K562 (cell line): ENCODE data around the gene ENTR1. TPM values are rescaled to one million over a fixed set of nuclear protein-coding genes. Genes with fewer than 3 reads are reported as not detected.

Source experiments
- ATAC-seq: fragments of 200-7000 bp; cut with Tn5 transposase; 3 replicates; pipeline ENCODE4 v1.9.1; 2020; ENCODE audit warnings: moderate library complexity
- BruUV-seq: library from RNA; stranded (reverse); fragments of 400-500 nt; replicated peaks from 2 replicates; lab custom pipeline; 2021; lab: Mats Ljungman, UMichigan
- CTCF ChIA-PET: fragments of 300-600 bp; formaldehyde crosslinking; extraction: SDS; loops from one replicate; lab custom pipeline; 2021; ENCODE audit warnings: low intra/inter-chr PET ratio; lab: Yijun Ruan, JAX
- POLR2A ChIA-PET: fragments of 300-600, 350-650 bp; sonication (Branson Sonifier 250); formaldehyde crosslinking; extraction: SDS; loops from one replicate; lab custom pipeline; 2021; ENCODE audit warnings: antibody characterized with exemption, inconsistent platforms; lab: Yijun Ruan, JAX
- DNase-seq, 4 experiments: peaks; one replicate each; pipeline versions ENCODE4 v3.0.0 to v3.0.0-alpha.2; 2011 to 2018; ENCODE audit warnings: low spot score in 3 of 4, mixed read lengths in 3 of 4; ENCODE audit errors: extremely low read depth in 1 of 4
- FAIRE-seq: peaks from 2 replicates; lab custom pipeline; 2011; peaks lifted over from hg19 to GRCh38; lab: Jason Lieb, UNC
- H2AFZ ChIP-seq: 2 replicates; pipeline ENCODE4 v1.6.0; 2011; ENCODE audit warnings: low read depth, low read length, control low read depth, inconsistent platforms
- H3K27ac ChIP-seq: fragments of 200-600 bp; 3 replicates; pipeline ENCODE4 v1.8.0; 2011; ENCODE audit warnings: low read depth, mild to moderate bottlenecking, control low read depth, inconsistent platforms, low read length, moderate library complexity, mixed read lengths; ENCODE audit errors: extremely low read depth
- H3K27me3 ChIP-seq, 2 experiments: fragments of 300-600 bp in 1 of 2; 2 replicates in 1 of 2; 3 replicates in 1 of 2; pipeline versions ENCODE4 v1.6.0 to v1.8.0; 2011; ENCODE audit warnings: inconsistent platforms in 2 of 2, low read length in 2 of 2, mild to moderate bottlenecking in 1 of 2, mixed read lengths in 1 of 2, moderate library complexity in 1 of 2; ENCODE audit not compliant: control insufficient read depth in 2 of 2, insufficient read depth in 2 of 2
- H3K36me3 ChIP-seq: fragments of 300-600 bp; 3 replicates; pipeline ENCODE4 v1.8.0; 2011; ENCODE audit warnings: mild to moderate bottlenecking, low read length, inconsistent platforms; ENCODE audit not compliant: control insufficient read depth, insufficient read depth
- H3K4me1 ChIP-seq, 2 experiments: fragments of 200-600 bp in 1 of 2; replicated peaks in 1 of 2; 2 replicates in 1 of 2; 3 replicates in 1 of 2; pipeline versions ENCODE4 v1.5.1 to v1.8.0; 2011; ENCODE audit warnings: inconsistent platforms in 2 of 2, low read length in 2 of 2, mild to moderate bottlenecking in 1 of 2, mixed read lengths in 1 of 2, moderate library complexity in 1 of 2; ENCODE audit not compliant: control insufficient read depth in 2 of 2, insufficient read depth in 2 of 2
- H3K4me2 ChIP-seq: 2 replicates; pipeline ENCODE4 v1.6.1; 2011; ENCODE audit warnings: low read length, control low read depth, inconsistent platforms, mixed read lengths; ENCODE audit not compliant: insufficient read depth
- H3K4me3 ChIP-seq: fragments of 200-600 bp; sonication (generic), shearing (Covaris generic); 2 replicates; pipeline ENCODE4 v1.5.1; 2016; ENCODE audit warnings: control low read depth, inconsistent platforms
- H3K79me2 ChIP-seq: fragments of 200-600 bp; 3 replicates; pipeline ENCODE4 v1.8.0; 2011; ENCODE audit warnings: low read length, inconsistent platforms; ENCODE audit not compliant: control insufficient read depth, insufficient read depth
- H3K9ac ChIP-seq, 2 experiments: 2 replicates each; pipeline versions ENCODE4 v1.6.0 to v1.6.1; 2011; ENCODE audit warnings: low read depth in 2 of 2, low read length in 2 of 2, control low read depth in 1 of 2, inconsistent platforms in 1 of 2, mild to moderate bottlenecking in 1 of 2, mixed read lengths in 1 of 2; ENCODE audit not compliant: insufficient read depth in 1 of 2
- H3K9me1 ChIP-seq: one replicate; pipeline ENCODE4 v1.6.0; 2011; ENCODE audit warnings: inconsistent platforms, mild to moderate bottlenecking, low read length, moderate library complexity; ENCODE audit not compliant: control insufficient read depth, insufficient read depth
- H3K9me3 ChIP-seq: replicated peaks from 2 replicates; pipeline ENCODE4 v1.5.1; 2011; ENCODE audit warnings: low read depth, low read length, inconsistent platforms; ENCODE audit not compliant: control insufficient read depth, insufficient read depth
- H4K20me1 ChIP-seq: replicated peaks from 2 replicates; pipeline ENCODE4 v1.6.1; 2011; ENCODE audit warnings: low read length, inconsistent platforms, mixed read lengths; ENCODE audit not compliant: control insufficient read depth, insufficient read depth
- BRCA1 ChIP-seq, 2 experiments: fragments of 450-650 bp in 1 of 2; sonication (generic) in 1 of 2; formaldehyde crosslinking in 1 of 2; IDR thresholded peaks; 2 replicates each; pipeline versions ENCODE4 v1.5.0 to v1.6.1; 2017 to 2020; ENCODE audit warnings: mild to moderate bottlenecking in 1 of 2, missing genetic modification reagents in 1 of 2
- CHD2 ChIP-seq: IDR thresholded peaks from 2 replicates; pipeline ENCODE4 v1.6.1; 2011; ENCODE audit warnings: low read depth, low read length
- CTBP1 ChIP-seq: fragments of 450-650 bp; IDR thresholded peaks from 2 replicates; pipeline ENCODE4 v1.6.1; 2016; ENCODE audit warnings: borderline replicate concordance
- DPF2 ChIP-seq: fragments of 450-650 bp; IDR thresholded peaks from 2 replicates; pipeline ENCODE4 v1.6.1; 2016
- HDAC2 ChIP-seq: fragments of 450-650 bp; IDR thresholded peaks from 2 replicates; pipeline ENCODE4 v1.6.1; 2016; ENCODE audit warnings: mild to moderate bottlenecking
- HLTF ChIP-seq: fragments of 450-650 bp; IDR thresholded peaks from 2 replicates; pipeline ENCODE4 v1.6.1; 2016
- ILK ChIP-seq: fragments of 450-650 bp; IDR thresholded peaks from 2 replicates; pipeline ENCODE4 v1.6.1; 2016; ENCODE audit warnings: missing genetic modification characterization, low read depth, mild to moderate bottlenecking, missing compliant biosample characterization, moderate library complexity, borderline replicate concordance
- PHB ChIP-seq: fragments of 250-450 bp; sonication (Bioruptor Pico); IDR thresholded peaks from 2 replicates; pipeline ENCODE4 v1.5.0; 2021
- PML ChIP-seq: IDR thresholded peaks from 2 replicates; pipeline ENCODE4 v1.6.1; 2012; ENCODE audit warnings: low read length, inconsistent platforms
- POLR2B ChIP-seq: fragments of 450-650 bp; IDR thresholded peaks from 2 replicates; pipeline ENCODE4 v1.6.1; 2018; ENCODE audit warnings: low read depth; ENCODE audit not compliant: partially characterized antibody
- RBM22 ChIP-seq: fragments of 200-400 bp; formaldehyde crosslinking; IDR thresholded peaks from 2 replicates; pipeline ENCODE4 v1.6.1; 2018; ENCODE audit warnings: low read length, low read depth; ENCODE audit not compliant: poor library complexity, severe bottlenecking
- SNAPC5 ChIP-seq: fragments of 250-450 bp; sonication (Bioruptor Pico); IDR thresholded peaks from 2 replicates; pipeline ENCODE4 v1.8.0; 2021; ENCODE audit warnings: moderate library complexity, mild to moderate bottlenecking, inconsistent platforms
- SREBF1 ChIP-seq: fragments of 150-350 bp; IDR thresholded peaks from 2 replicates; pipeline ENCODE4 v1.6.1; 2014; ENCODE audit warnings: antibody characterized with exemption, low read depth, low read length, borderline replicate concordance
- SRSF3 ChIP-seq: fragments of 200-400 bp; formaldehyde crosslinking; IDR thresholded peaks from 2 replicates; pipeline ENCODE4 v1.6.1; 2016; ENCODE audit warnings: mild to moderate bottlenecking, low read length, moderate library complexity; ENCODE audit not compliant: insufficient read depth
- SUPT5H ChIP-seq: fragments of 450-650 bp; IDR thresholded peaks from 2 replicates; pipeline ENCODE4 v1.6.1; 2016
- TAF7 ChIP-seq: fragments of 450-650 bp; IDR thresholded peaks from 2 replicates; pipeline ENCODE4 v1.6.1; 2016; ENCODE audit warnings: missing genetic modification characterization, missing compliant biosample characterization
- WHSC1 ChIP-seq: IDR thresholded peaks from one replicate; pipeline ENCODE4 v1.6.1; 2012; ENCODE audit warnings: low read length, control low read depth, inconsistent platforms
- ZBTB12 ChIP-seq: fragments of 250-450 bp; sonication (Bioruptor Pico); IDR thresholded peaks from 2 replicates; pipeline ENCODE4 v1.4.0; 2020
- ZFPM2 ChIP-seq: fragments of 250-450 bp; sonication (Bioruptor Pico); IDR thresholded peaks from 2 replicates; pipeline ENCODE4 v1.5.1; 2022; ENCODE audit warnings: mild to moderate bottlenecking
- ZNF75A ChIP-seq: fragments of 450-650 bp; formaldehyde crosslinking; IDR thresholded peaks from 2 replicates; pipeline ENCODE4 v1.4.0; 2020; ENCODE audit warnings: mild to moderate bottlenecking
- ZNF76 ChIP-seq: fragments of 250-450 bp; sonication (Bioruptor Pico); IDR thresholded peaks from 2 replicates; pipeline ENCODE4 v1.4.0; 2020; ENCODE audit warnings: mild to moderate bottlenecking, moderate library complexity, borderline replicate concordance
- WGBS: fragments of 100-300 bp; shearing (Covaris generic); methylation state at CpG from one replicate; pipeline ENCODE4 v1.1.6; 2016; ENCODE audit warnings: low coverage, mixed read lengths; ENCODE audit not compliant: insufficient coverage; ENCODE audit errors: missing lambda C conversion rate; 5-methylcytosine and 5-hydroxymethylcytosine counted together
- in situ Hi-C: fragments of 300-500 bp; cut with MboI; formaldehyde crosslinking; loops from 4 replicates; pipeline ENCODE4 v1.15.0; 2018; ENCODE audit warnings: inconsistent platforms, mixed read lengths
- intact Hi-C: fragments of 100-400 bp; cut with micrococcal nuclease; formaldehyde crosslinking; loops from 2 replicates; pipeline ENCODE4 v1.14.2; 2022
- polyA plus RNA-seq, 8 experiments: library from polyadenylated mRNA; depleted of rRNA in 4 of 8; stranded (reverse) in 5 of 8; unstranded in 3 of 8; fragments of >200 nt; fragmentation: Nextera tagmentation in 2 of 8; fragmentation: Illumina TruSeq in 1 of 8; extraction: Ambion mirVana in 2 of 8; extraction: Trizol in 1 of 8; gene quantifications; 2 replicates each; pipeline versions ENCODE4 v1.2.1 to v1.2.3, GENCODE V29; 2011 to 2014; ENCODE audit warnings: inconsistent platforms in 1 of 8, missing spikeins in 1 of 8
- total RNA-seq, 7 experiments: library from RNA; depleted of rRNA in 6 of 7; stranded (reverse); fragments of >200 nt in 6 of 7; fragmentation: Illumina TruSeq in 2 of 7; extraction: Trizol in 2 of 7; gene quantifications; 2 replicates each; pipeline versions ENCODE4 v1.2.1 to v1.2.3, GENCODE V29; 2011 to 2021; ENCODE audit warnings: low replicate concordance in 1 of 7
- TF ChIP-seq, protein P1 (sequence below): fragments of 450-650 bp; formaldehyde crosslinking; IDR thresholded peaks from 2 replicates; pipeline ENCODE4 v1.4.0; 2022; ENCODE audit warnings: missing genetic modification characterization

Gene ENTR1
- total and polyA plus RNA-seq, 9 of the 15 experiments (the other 6 are each of a cell fraction or from before 2014, with no cell fraction given) = 6.7 to 106 (median 72.6) TPM

DNA sequence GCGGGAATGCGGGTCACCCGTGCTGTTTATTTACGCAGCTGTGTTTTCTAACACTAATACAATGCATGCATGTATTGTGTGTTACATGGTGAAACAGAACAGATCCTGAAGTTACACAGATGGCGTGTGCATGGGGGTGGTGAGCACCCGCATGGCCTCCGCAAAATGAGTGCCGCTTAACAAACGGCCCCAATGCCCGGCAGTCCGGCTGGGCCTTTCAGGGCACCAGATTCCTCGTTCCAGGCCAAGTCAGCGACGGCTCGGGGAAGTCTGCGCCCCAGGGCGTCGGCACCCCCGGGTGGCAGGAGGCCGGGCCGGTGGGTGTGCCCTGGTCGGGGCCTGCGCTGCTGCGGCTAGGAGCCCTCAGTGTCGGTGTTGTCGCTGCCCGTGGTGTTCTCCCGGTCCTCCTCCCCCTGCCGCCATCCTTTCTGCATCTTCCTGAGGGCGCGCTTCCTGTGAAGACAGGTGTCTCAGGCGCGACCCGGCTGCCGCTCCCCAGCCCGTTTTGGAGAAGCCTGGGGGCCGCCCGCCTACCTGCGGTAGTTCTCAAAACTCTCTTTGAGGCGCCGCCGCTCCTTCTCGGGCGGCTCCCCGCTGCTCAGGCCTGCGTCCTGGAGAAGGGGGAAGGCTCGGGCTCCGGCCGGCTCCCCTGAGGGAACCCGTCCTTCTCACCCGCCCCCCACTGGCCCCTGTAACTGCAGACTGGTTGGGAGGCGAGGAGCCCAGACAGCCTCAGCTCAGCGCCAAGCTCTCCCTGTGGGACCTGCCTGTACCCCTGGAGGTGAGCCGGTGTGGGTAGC is 46.3 kb downstream of the ENTR1 start:
- H3K9ac ChIP-seq = peak overlapping the region; percentile 34 to 83; a peak in 3 of 4 replicates
- no peaks in the 10 kb centered on the region for H3K9me3 ChIP-seq
- H3K4me1 ChIP-seq = peaks cover 11 to 91% of the 10 kb centered on the region in 2 experiments
- H3K9me1 ChIP-seq = no peaks in the 10 kb centered on the region
- no peaks in the 10 kb centered on the region for H4K20me1 ChIP-seq
- peak overlapping the region; percentile 99; the same call in 1 of the 2 replicates for H3K4me3 ChIP-seq
- intact Hi-C loops (no loop called here), in situ Hi-C loops (no loop called here)
- H3K79me2 ChIP-seq = no peaks in the 10 kb centered on the region; the same call in 2 of the 3 replicates
- ChIA-PET CTCF (interaction anchor here (0.7 to 1.5 kb wide), 3 partner anchors 19 to 36 kb away, joined by 3 to 9 read pairs (median 4); no protein-coding TSS in a partner anchor), POLR2A (interaction anchor here (0.6 to 1.7 kb wide), 11 partner anchors 9 to 194 kb away, joined by 3 to 11 read pairs (median 4); partner anchors contain the start of gene CARD9)
- peak overlapping the region; percentile 85; the same call in 1 of the 2 replicates for H3K4me2 ChIP-seq
- peak overlapping the region; percentile 97 for H3K27ac ChIP-seq
- FAIRE-seq = no peak
- WGBS = 66% methylated on average over 26 of the region's 54 CpGs
- peak in 2 of 4 experiments; percentile 29 to 38 for DNase-seq
- TSS peak; percentile 87 for BruUV-seq
- no peak for ATAC-seq
- H2AFZ ChIP-seq = peak overlapping the region; percentile 51; the same call in 1 of the 2 replicates
- H3K27me3 ChIP-seq = no peaks in the 10 kb centered on the region
- peaks cover 38% of the 10 kb centered on the region; the same call in 1 of the 3 replicates for H3K36me3 ChIP-seq
- TF ChIP-seq SUPT5H (peak; percentile 14), ILK (no peak), TAF7 (tag) (no peak), ZBTB12 (CRISPR knock-in tag) (no peak), SNAPC5 (CRISPR knock-in tag) (no peak), CTBP1 (no peak), WHSC1 (no peak), SRSF3 (no peak), HLTF (no peak), BRCA1 (IDR thresholded peaks at IDR 0.05) (no peak), BRCA1 (CRISPR knock-in tag; IDR thresholded peaks at IDR 0.05) (no peak), ZNF75A (CRISPR knock-in tag) (peak; percentile 37; the same call in 1 of the 2 replicates), CHD2 (no peak), PML (no peak), DPF2 (no peak), RBM22 (peak; percentile 43), PHB (CRISPR knock-in tag) (peak; percentile 69; the same call in 1 of the 2 replicates), ZFPM2 (no peak), SREBF1 (no peak), ZNF76 (CRISPR knock-in tag) (no peak), POLR2B (peak; percentile 49), HDAC2 (no peak)
- TF ChIP-seq, protein P1, sequence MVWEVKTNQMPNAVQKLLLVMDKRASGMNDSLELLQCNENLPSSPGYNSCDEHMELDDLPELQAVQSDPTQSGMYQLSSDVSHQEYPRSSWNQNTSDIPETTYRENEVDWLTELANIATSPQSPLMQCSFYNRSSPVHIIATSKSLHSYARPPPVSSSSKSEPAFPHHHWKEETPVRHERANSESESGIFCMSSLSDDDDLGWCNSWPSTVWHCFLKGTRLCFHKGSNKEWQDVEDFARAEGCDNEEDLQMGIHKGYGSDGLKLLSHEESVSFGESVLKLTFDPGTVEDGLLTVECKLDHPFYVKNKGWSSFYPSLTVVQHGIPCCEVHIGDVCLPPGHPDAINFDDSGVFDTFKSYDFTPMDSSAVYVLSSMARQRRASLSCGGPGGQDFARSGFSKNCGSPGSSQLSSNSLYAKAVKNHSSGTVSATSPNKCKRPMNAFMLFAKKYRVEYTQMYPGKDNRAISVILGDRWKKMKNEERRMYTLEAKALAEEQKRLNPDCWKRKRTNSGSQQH = no peak
